Esophagus muscularis mucosa (tissue), 4 donors: ENCODE results near the gene GPC5. TPM values are rescaled to one million over a fixed set of nuclear protein-coding genes. Genes with fewer than 3 reads are reported as not detected.
"Not testable (repeated sequence)": the region's sequence is repeated elsewhere in the genome, so short reads cannot be mapped to it uniquely, and the experiment has no call there.

ENCODE experiments used
- DNase-seq: peaks from one replicate; pipeline ENCODE4 v3.0.0-alpha.2; 2017; ENCODE audit errors: extremely low spot score
- H3K27ac ChIP-seq, 4 donors: fragments of 200-600 bp; sonication (generic); replicated peaks in 1 of 4; 1 replicate in 3 of 4; 2 replicates in 1 of 4; pipeline ENCODE4 v1.5.1; 2016 to 2019; ENCODE audit warnings: mild to moderate bottlenecking in 1 of 4
- H3K27me3 ChIP-seq, 4 donors: fragments of 200-600 bp; sonication (generic); one replicate each; pipeline versions ENCODE4 v1.5.1 to v1.6.0; 2016 to 2019
- H3K36me3 ChIP-seq, 4 donors: fragments of 200-600 bp; sonication (generic); one replicate each; pipeline ENCODE4 v1.5.1; 2016 to 2019
- H3K4me1 ChIP-seq, 4 donors: fragments of 200-600 bp; sonication (generic); one replicate each; pipeline ENCODE4 v1.5.1; 2016 to 2019
- H3K4me3 ChIP-seq, 4 donors: fragments of 200-600 bp; sonication (generic); 1 replicate in 2 of 4; 2 replicates in 2 of 4; pipeline ENCODE4 v1.5.1; 2016 to 2019; ENCODE audit warnings: mild to moderate bottlenecking in 4 of 4, moderate library complexity in 1 of 4
- H3K9me3 ChIP-seq, 4 donors: fragments of 200-600 bp; sonication (generic); 1 replicate in 3 of 4; 2 replicates in 1 of 4; pipeline ENCODE4 v1.5.1; 2016 to 2019
- EP300 ChIP-seq: sonication (generic); formaldehyde crosslinking; IDR thresholded peaks from one replicate; pipeline ENCODE4 v1.6.1; 2017; ENCODE audit warnings: antibody characterized with exemption
- POLR2A ChIP-seq: fragments of 450-650 bp; IDR thresholded peaks from one replicate; pipeline ENCODE4 v1.6.1; 2017; ENCODE audit warnings: antibody characterized with exemption, moderate library complexity, mild to moderate bottlenecking, low read depth
- POLR2AphosphoS5 ChIP-seq, 2 donors: sonication (generic); formaldehyde crosslinking; IDR thresholded peaks; one replicate each; pipeline ENCODE4 v1.6.1; 2017; ENCODE audit warnings: antibody characterized with exemption in 2 of 2
- WGBS: methylation state at CpG from one replicate; pipeline ENCODE4 v1.1.5; 2018; 5-methylcytosine and 5-hydroxymethylcytosine counted together
- intact Hi-C: fragments of 100-400 bp; cut with DNase I; formaldehyde crosslinking; loops from one replicate; pipeline ENCODE4 v1.15.1; 2023
- total RNA-seq, 4 donors: library from RNA; depleted of rRNA; stranded (reverse); fragments of >200 nt; gene quantifications; one replicate each; pipeline versions ENCODE4 v1.1.0 to v1.2.1, GENCODE V29; 2016
- TF ChIP-seq, protein P1 (sequence below), 3 experiments: fragments of 200-600 bp in 2 of 3; fragments of 450-650 bp in 1 of 3; sonication (generic) in 2 of 3; IDR thresholded peaks; one replicate each; pipeline ENCODE4 v1.5.1; 2017 to 2019; ENCODE audit warnings: antibody characterized with exemption in 3 of 3, mild to moderate bottlenecking in 2 of 3, moderate library complexity in 1 of 3

The GPC5 gene
- total RNA-seq, 4 donors from 2014 or later = 0.13 to 0.42 (median 0.33) TPM; not detected in 1

DNA sequence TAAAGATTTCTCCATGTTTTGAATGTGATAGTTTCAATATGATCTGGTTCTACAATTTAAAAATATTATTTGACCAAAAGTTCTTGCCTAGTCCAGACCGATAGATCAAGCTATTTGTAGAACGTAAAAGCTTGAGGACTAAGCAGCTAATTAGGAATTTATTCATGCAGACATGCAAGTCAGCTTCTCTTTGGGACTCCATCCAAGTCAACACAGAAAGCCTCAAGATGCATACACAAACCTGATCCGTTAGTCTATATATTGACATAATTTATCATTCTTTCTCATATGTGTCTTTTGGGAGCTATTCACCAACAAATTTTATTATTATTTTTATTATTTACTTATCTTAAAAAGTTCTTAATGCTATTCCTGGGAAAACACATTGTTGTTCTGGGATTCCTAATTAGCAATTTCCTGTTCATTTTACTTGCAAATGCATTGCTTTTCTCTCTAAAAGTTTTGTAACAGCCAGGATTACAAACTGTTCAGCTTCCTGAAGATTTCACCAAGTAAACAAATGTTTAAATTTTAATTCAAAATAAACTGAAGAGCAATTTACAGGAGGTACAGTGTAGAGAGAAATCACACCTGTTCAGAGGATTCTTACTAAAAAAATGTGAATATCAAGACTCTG lies 375.3 kb downstream of the GPC5 start:
- H3K27ac ChIP-seq = no peak overlapping the region
- no peak overlapping the region for H3K4me3 ChIP-seq
- no peak for TF ChIP-seq POLR2AphosphoS5 (IDR thresholded peaks at IDR 0.05)
- TF ChIP-seq, protein P1, sequence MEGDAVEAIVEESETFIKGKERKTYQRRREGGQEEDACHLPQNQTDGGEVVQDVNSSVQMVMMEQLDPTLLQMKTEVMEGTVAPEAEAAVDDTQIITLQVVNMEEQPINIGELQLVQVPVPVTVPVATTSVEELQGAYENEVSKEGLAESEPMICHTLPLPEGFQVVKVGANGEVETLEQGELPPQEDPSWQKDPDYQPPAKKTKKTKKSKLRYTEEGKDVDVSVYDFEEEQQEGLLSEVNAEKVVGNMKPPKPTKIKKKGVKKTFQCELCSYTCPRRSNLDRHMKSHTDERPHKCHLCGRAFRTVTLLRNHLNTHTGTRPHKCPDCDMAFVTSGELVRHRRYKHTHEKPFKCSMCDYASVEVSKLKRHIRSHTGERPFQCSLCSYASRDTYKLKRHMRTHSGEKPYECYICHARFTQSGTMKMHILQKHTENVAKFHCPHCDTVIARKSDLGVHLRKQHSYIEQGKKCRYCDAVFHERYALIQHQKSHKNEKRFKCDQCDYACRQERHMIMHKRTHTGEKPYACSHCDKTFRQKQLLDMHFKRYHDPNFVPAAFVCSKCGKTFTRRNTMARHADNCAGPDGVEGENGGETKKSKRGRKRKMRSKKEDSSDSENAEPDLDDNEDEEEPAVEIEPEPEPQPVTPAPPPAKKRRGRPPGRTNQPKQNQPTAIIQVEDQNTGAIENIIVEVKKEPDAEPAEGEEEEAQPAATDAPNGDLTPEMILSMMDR (IDR thresholded peaks at IDR 0.05) = no peak
- TF ChIP-seq POLR2A = no peak
- no peak for TF ChIP-seq EP300
- WGBS = 36% methylated on average over 3 of the region's 3 CpGs
- intact Hi-C loops = no loop called here
- H3K27me3 ChIP-seq = peaks cover 0 to 12% (median 0%) of the 10 kb centered on the region in 4 donors
- no peaks in the 10 kb centered on the region for H3K4me1 ChIP-seq
- DNase-seq = no peak
- no peaks in the 10 kb centered on the region for H3K36me3 ChIP-seq
- no peaks in the 10 kb centered on the region for H3K9me3 ChIP-seq

DNA sequence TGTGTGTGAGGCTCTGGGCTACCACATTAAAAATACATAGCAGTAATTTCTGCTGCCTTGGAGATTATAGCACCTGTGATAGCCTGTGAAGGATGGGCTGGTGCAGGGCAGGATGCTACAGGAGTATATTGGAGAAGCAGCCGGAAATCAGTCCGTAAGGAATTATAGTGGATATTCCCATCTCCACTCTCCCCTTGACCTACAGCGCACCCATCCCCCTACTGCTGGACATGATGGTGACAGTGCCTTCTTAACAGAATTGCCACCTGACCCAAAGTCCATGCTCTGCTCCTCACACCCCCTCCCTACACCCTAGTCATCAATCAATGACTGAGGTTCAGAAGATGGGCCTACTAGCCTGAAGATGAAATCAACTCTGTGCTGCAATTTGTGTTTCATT lies 376.0 kb downstream of the GPC5 start:
- peaks cover 0 to 10% (median 0%) of the 10 kb centered on the region in 4 donors for H3K27me3 ChIP-seq
- H3K36me3 ChIP-seq = no peaks in the 10 kb centered on the region
- WGBS = 92% methylated on average over 2 of the region's 3 CpGs
- H3K4me1 ChIP-seq = no peaks in the 10 kb centered on the region
- H3K27ac ChIP-seq = no peak overlapping the region
- H3K4me3 ChIP-seq = no peak overlapping the region
- DNase-seq = no peak
- TF ChIP-seq POLR2AphosphoS5 (IDR thresholded peaks at IDR 0.05) (no peak), EP300 (no peak), POLR2A (no peak)
- TF ChIP-seq, protein P1 (IDR thresholded peaks at IDR 0.05) = no peak
- H3K9me3 ChIP-seq = no peaks in the 10 kb centered on the region
- intact Hi-C loops = no loop called here

- no peak for DNase-seq
- Histone ChIP-seq H3K4me1 (no peaks in the 10 kb centered on the region), H3K4me3 (no peak overlapping the region), H3K27ac (no peak overlapping the region), H3K9me3 (no peaks in the 10 kb centered on the region), H3K36me3 (no peaks in the 10 kb centered on the region), H3K27me3 (no peaks in the 10 kb centered on the region)
- intact Hi-C loops = no loop called here
- TF ChIP-seq EP300 = no peak
- no peak for TF ChIP-seq POLR2A
- 48% methylated on average over 2 of the region's 2 CpGs for WGBS
Observed at GRCh38 chr13:91776611-91777193, 378.3 kb downstream of the GPC5 start.

GRCh38 chr13:91778123-91778522 lies 379.7 kb downstream of the GPC5 start:
- no peaks in the 10 kb centered on the region for H3K4me1 ChIP-seq
- no peaks in the 10 kb centered on the region for H3K27me3 ChIP-seq
- H3K36me3 ChIP-seq = no peaks in the 10 kb centered on the region
- TF ChIP-seq POLR2A (no peak), EP300 (no peak), POLR2AphosphoS5 (IDR thresholded peaks at IDR 0.05) (no peak)
- TF ChIP-seq, protein P1 (IDR thresholded peaks at IDR 0.05) = no peak
- no peak for DNase-seq
- intact Hi-C loops = no loop called here
- H3K27ac ChIP-seq = no peak overlapping the region
- H3K9me3 ChIP-seq = no peaks in the 10 kb centered on the region
- H3K4me3 ChIP-seq = no peak overlapping the region
- 91% methylated on average over 4 of the region's 4 CpGs for WGBS

DNA sequence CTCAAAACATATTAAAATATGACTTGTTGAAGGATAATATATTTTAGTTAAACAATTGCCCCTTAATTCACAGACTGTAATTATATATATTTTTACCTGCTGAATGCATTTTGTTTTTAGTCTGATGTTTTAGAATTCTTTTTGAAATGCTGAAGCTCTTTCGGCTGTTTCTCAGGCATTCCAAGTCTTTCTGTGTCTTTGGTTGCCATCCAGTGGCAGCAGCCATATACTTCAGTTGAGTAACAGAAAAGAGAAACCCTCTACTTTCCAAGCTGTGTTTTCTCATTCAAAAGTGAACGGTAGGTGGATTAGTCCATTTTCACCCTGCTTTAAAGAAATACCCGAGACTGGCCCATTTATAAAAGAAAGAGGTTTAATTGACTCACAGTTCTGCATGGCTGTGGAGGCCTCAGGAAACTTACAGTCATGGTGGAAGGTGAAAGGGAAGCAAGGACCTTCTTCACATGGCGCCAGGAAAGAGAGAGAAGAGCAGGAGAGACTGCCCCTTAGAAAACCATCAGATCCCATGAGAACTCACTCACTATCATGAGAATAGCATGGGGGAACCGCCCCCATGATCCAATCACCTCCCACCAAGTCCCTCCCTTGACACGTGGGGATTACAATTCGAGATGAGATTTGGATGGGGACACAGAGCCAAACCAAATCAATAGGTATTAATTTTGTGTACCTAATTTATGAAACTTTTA lies 383.7 kb downstream of the GPC5 start:
- intact Hi-C loops, DNase-seq, H3K9me3 ChIP-seq: not testable (repeated sequence)

More for the DNA sequence above, 383.7 kb downstream of the GPC5 start:
- H3K27ac ChIP-seq, H3K36me3 ChIP-seq, H3K4me3 ChIP-seq, H3K4me1 ChIP-seq, H3K27me3 ChIP-seq: not testable (repeated sequence)
- 66% methylated on average over 7 of the region's 7 CpGs for WGBS
